Fibroblast of villous mesenchyme (primary cell): ENCODE measurements around the gene OR1J1. TPM values are rescaled to one million over a fixed set of nuclear protein-coding genes. Genes with fewer than 3 reads are reported as not detected.

Experiments used
- DNase-seq: peaks from one replicate; pipeline ENCODE4 v3.0.0-alpha.2; 2010; ENCODE audit warnings: low read depth
- H3K4me3 ChIP-seq: 2 replicates; pipeline ENCODE4 v1.5.1; 2011; ENCODE audit warnings: low read depth, mild to moderate bottlenecking, low read length
- CTCF ChIP-seq: IDR thresholded peaks from 2 replicates; pipeline ENCODE4 v1.5.1; 2012; ENCODE audit warnings: low read depth, mild to moderate bottlenecking, low read length; ENCODE audit not compliant: insufficient read depth
- total RNA-seq: library from RNA; depleted of rRNA; stranded (reverse); fragments of >200 nt; gene quantifications from 2 replicates; pipeline ENCODE4 v1.2.3, GENCODE V29; 2012

Gene OR1J1
- total RNA-seq, 1 donor, result not detected

GRCh38 chr9:122446819-122447484 lies 30.8 kb downstream of the OR1J1 start:
- TF ChIP-seq CTCF, result no peak
- no peak overlapping the region for H3K4me3 ChIP-seq
- DNase-seq, result peak; percentile 8

GRCh38 chr9:122445155-122445749 lies 32.5 kb downstream of the OR1J1 start:
- peak; percentile 60 for DNase-seq
- no peak overlapping the region for H3K4me3 ChIP-seq
- TF ChIP-seq CTCF, result no peak

DNA sequence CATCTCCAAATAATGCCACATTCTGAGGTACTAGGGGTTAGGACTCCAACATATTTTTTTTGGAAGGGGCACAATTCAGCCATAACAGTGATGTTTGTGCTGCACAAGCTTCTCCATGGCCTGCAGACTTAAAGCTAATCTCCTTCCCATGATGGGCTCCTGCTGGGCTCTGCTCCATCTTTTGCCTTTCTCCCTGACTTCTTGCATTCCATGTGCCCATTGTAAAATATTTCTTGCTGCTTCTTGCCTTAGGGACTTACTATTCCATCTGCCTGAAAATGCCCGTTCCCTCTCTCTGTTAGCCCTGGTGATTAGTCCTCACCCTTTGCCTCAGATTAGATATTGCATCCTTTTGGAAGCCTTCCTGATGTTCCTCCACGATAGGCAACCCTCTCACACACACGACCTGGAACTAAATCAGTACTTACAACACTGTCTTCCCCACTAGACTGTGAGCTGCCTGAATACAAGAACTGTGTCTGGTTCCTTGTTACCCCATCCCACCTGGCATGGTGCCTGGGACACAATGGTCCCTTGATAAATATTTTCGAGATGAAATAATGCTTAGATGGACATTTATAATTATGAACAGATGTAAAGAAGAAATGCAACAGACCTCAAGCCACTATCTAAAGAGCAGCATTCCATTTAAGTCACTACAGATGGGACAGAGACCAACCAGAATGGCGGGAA lies 33.5 kb downstream of the OR1J1 start:
- peak; percentile 62 for DNase-seq
- no peak overlapping the region for H3K4me3 ChIP-seq
- no peak for TF ChIP-seq CTCF

- no peak overlapping the region for H3K4me3 ChIP-seq
- TF ChIP-seq CTCF, result no peak
- DNase-seq, result no peak
Observed at GRCh38 chr9:122442568-122442967, 35.2 kb downstream of the OR1J1 start.

Other genes starting within 250 kb of the OR1J1 start
- not detected in 2 replicates for gene LHX6, start 249.0 kb downstream of the OR1J1 start, total RNA-seq
- 9.3 and 11.2 TPM in 2 replicates for gene RBM18, start 213.1 kb downstream of the OR1J1 start, total RNA-seq
- 26.4 and 29.4 TPM in 2 replicates for gene MRRF, start 213.0 kb downstream of the OR1J1 start, total RNA-seq
- 10.4 and 32.9 TPM in 2 replicates for gene PTGS1, start 106.9 kb downstream of the OR1J1 start, total RNA-seq
- 0.32 and 0.43 TPM in 2 replicates for gene OR1J2, start 32.9 kb upstream of the OR1J1 start, total RNA-seq
- not detected in 2 replicates for gene OR1J4, start 41.2 kb upstream of the OR1J1 start, total RNA-seq
- gene OR1N1, start 49.4 kb upstream of the OR1J1 start, total RNA-seq, result not detected in 2 replicates
- not detected in 2 replicates for gene OR1N2, start 75.2 kb upstream of the OR1J1 start, total RNA-seq
- gene OR1L8, start 105.5 kb upstream of the OR1J1 start, total RNA-seq, result not detected in 2 replicates
- gene OR1Q1, start 136.8 kb upstream of the OR1J1 start, total RNA-seq, result not detected in 2 replicates
- gene OR1B1, start 179.7 kb upstream of the OR1J1 start, total RNA-seq, result not detected in 2 replicates
- gene OR1L1, start 183.8 kb upstream of the OR1J1 start, total RNA-seq, result not detected in 2 replicates
- gene OR1L3, start 197.2 kb upstream of the OR1J1 start, total RNA-seq, result not detected in 2 replicates
- gene OR1L4, start 246.1 kb upstream of the OR1J1 start, total RNA-seq, result not detected in 2 replicates